Left ventricle myocardium superior (tissue), 1 donor: ENCODE measurements around the gene PYM1. TPM values are rescaled to one million over a fixed set of nuclear protein-coding genes. Genes with fewer than 3 reads are reported as not detected.
"Not testable (repeated sequence)": the region's sequence is repeated elsewhere in the genome, so short reads cannot be mapped to it uniquely, and the experiment has no call there.

ENCODE experiments used
- ATAC-seq: fragments of 200-7000 bp; cut with Tn5 transposase; one replicate; pipeline ENCODE4 v1.9.1; 2020; ENCODE audit warnings: mild to moderate bottlenecking, moderate library complexity
- DNase-seq: peaks from one replicate; pipeline ENCODE4 v3.0.0-alpha.2; 2020
- intact Hi-C: fragments of 100-400 bp; cut with micrococcal nuclease; formaldehyde crosslinking; loops from one replicate; pipeline ENCODE4 v1.11.0; 2022
- total RNA-seq: library from RNA; stranded (reverse); fragmentation: NEBNext Ultra II Directional; extraction: Animal tissue kit (Norgen Biotek cat#: 25700); gene quantifications from one replicate; pipeline ENCODE4 v1.2.1, GENCODE V29; 2021
- donor health status: DM: no; HTN: yes; CAD: no; lungs with severe emphysema.

Gene PYM1
- total RNA-seq, 1 donor from 2014 or later = 16.2 TPM

- DNase-seq (no peak), ATAC-seq (no peak)
- intact Hi-C loops = no loop called here
Measured at GRCh38 chr12:55865327-55865726, 62.4 kb downstream of the PYM1 start.

- intact Hi-C loops, ATAC-seq, DNase-seq: not testable (repeated sequence)
Measured at GRCh38 chr12:55862931-55863330, 64.8 kb downstream of the PYM1 start.

- ATAC-seq (no peak), DNase-seq (no peak)
- intact Hi-C loops = no loop called here
Measured at GRCh38 chr12:55862286-55862685, 65.4 kb downstream of the PYM1 start.

GRCh38 chr12:55861871-55862270 lies 65.8 kb downstream of the PYM1 start:
- no peak for DNase-seq
- no peak for ATAC-seq
- intact Hi-C loops = no loop called here

GRCh38 chr12:55861396-55861795 lies 66.3 kb downstream of the PYM1 start:
- ATAC-seq (no peak), DNase-seq (no peak)
- intact Hi-C loops = no loop called here

GRCh38 chr12:55852740-55853139 lies 75.0 kb downstream of the PYM1 start:
- intact Hi-C loops = no loop called here
- ATAC-seq (no peak), DNase-seq (no peak)

Other genes with a start within 250 kb of the PYM1 start
- 488 TPM for gene ITGA7, start 220.0 kb downstream of the PYM1 start, total RNA-seq
- gene BLOC1S1, start 211.8 kb downstream of the PYM1 start, total RNA-seq = 124 TPM
- gene RDH5, start 207.5 kb downstream of the PYM1 start, total RNA-seq = 13.5 TPM
- 733 TPM for gene CD63, start 198.9 kb downstream of the PYM1 start, total RNA-seq
- 8.9 TPM for gene GDF11, start 184.8 kb downstream of the PYM1 start, total RNA-seq
- 51.6 TPM for gene SARNP, start 110.2 kb downstream of the PYM1 start, total RNA-seq
- gene ORMDL2, start 109.9 kb downstream of the PYM1 start, total RNA-seq = 15.7 TPM
- 20.3 TPM for gene DNAJC14, start 98.3 kb downstream of the PYM1 start, total RNA-seq
- 2.1 TPM for gene MMP19, start 85.0 kb downstream of the PYM1 start, total RNA-seq
- gene DGKA, start 3.3 kb upstream of the PYM1 start, total RNA-seq = 6.9 TPM
- gene PMEL, start 38.1 kb upstream of the PYM1 start, total RNA-seq = 0.57 TPM
- 8.4 TPM for gene CDK2, start 38.9 kb upstream of the PYM1 start, total RNA-seq
- 128 TPM for gene RAB5B, start 46.2 kb upstream of the PYM1 start, total RNA-seq
- 27.9 TPM for gene SUOX, start 69.4 kb upstream of the PYM1 start, total RNA-seq
- gene IKZF4, start 93.1 kb upstream of the PYM1 start, total RNA-seq = 7.5 TPM
- gene RPS26, start 114.0 kb upstream of the PYM1 start, total RNA-seq = 41.0 TPM
- 2.9 TPM for gene ERBB3, start 152.3 kb upstream of the PYM1 start, total RNA-seq
- 77.1 TPM for gene PA2G4, start 176.7 kb upstream of the PYM1 start, total RNA-seq
- gene RPL41, start 188.7 kb upstream of the PYM1 start, total RNA-seq = 1,980 TPM
- 5.5 TPM for gene ZC3H10, start 190.4 kb upstream of the PYM1 start, total RNA-seq
- gene ESYT1, start 200.4 kb upstream of the PYM1 start, total RNA-seq = 28.0 TPM
- 41.4 TPM for gene MYL6B, start 224.7 kb upstream of the PYM1 start, total RNA-seq
- gene MYL6, start 230.5 kb upstream of the PYM1 start, total RNA-seq = 546 TPM